Activated CD4-positive, alpha-beta T cell treated with anti-CD3 and anti-CD28 coated beads, Interleukin-2, Interleukin-4, amounts not matched to agents 100 ng/mL and 50 ng/mL, durations not matched to agents 16 hours and 8 hours (primary cell): Measurements from ENCODE around the gene ABCG4.
"Not testable (repeated sequence)": the region's sequence is repeated elsewhere in the genome, so short reads cannot be mapped to it uniquely, and the experiment has no call there.

ENCODE experiments used
- DNase-seq: peaks from one replicate; pipeline ENCODE4 v3.0.0-alpha.2; 2020; ENCODE audit warnings: low spot score

Gene ABCG4

GRCh38 chr11:119149018-119149785, at the start of gene ABCG4:
TSS of gene ABCG4 (plus strand) at chr11:119149052. CDS start at chr11:119149966, 914 bp downstream.
- no peak for DNase-seq

- no peak for DNase-seq
Measured at GRCh38 chr11:119099711-119100110, 49.1 kb upstream of the ABCG4 start.

- no peak for DNase-seq
Measured at GRCh38 chr11:119100246-119100970, 48.4 kb upstream of the ABCG4 start.

GRCh38 chr11:119100994-119101758, 47.7 kb upstream of the ABCG4 start:
- no peak for DNase-seq

GRCh38 chr11:119101759-119102423, 47.0 kb upstream of the ABCG4 start, which contains the start of gene DPAGT1:
TSS of gene DPAGT1 (minus strand) at chr11:119101853. CDS start at chr11:119101655, 198 bp downstream.
- DNase-seq = peak; percentile 91

GRCh38 chr11:119103161-119103664, 45.6 kb upstream of the ABCG4 start:
- DNase-seq = not testable (repeated sequence)

GRCh38 chr11:119103793-119104192, 45.1 kb upstream of the ABCG4 start:
- no peak for DNase-seq

- DNase-seq = peak; percentile 92
Measured at GRCh38 chr11:119106564-119107537, 42.0 kb upstream of the ABCG4 start, which contains the start of gene C2CD2L. TSS of gene C2CD2L (plus strand) at chr11:119107344. CDS start at chr11:119107742, 398 bp downstream.

- DNase-seq = no peak
Measured at GRCh38 chr11:119107538-119108145, 41.2 kb upstream of the ABCG4 start.

- no peak for DNase-seq
Measured at GRCh38 chr11:119108146-119108856, 40.6 kb upstream of the ABCG4 start.

GRCh38 chr11:119108857-119109221, 40.0 kb upstream of the ABCG4 start:
- no peak for DNase-seq

GRCh38 chr11:119109843-119110242, 39.0 kb upstream of the ABCG4 start:
- DNase-seq = no peak

GRCh38 chr11:119110439-119110838, 38.4 kb upstream of the ABCG4 start:
- DNase-seq = no peak

- no peak for DNase-seq
Measured at GRCh38 chr11:119111361-119111925, 37.4 kb upstream of the ABCG4 start.

- DNase-seq = no peak
Measured at GRCh38 chr11:119112314-119113020, 36.4 kb upstream of the ABCG4 start.

GRCh38 chr11:119113716-119114115, 35.1 kb upstream of the ABCG4 start:
- no peak for DNase-seq

- no peak for DNase-seq
Measured at GRCh38 chr11:119114351-119114750, 34.5 kb upstream of the ABCG4 start.

- no peak for DNase-seq
Measured at GRCh38 chr11:119115484-119116234, 33.2 kb upstream of the ABCG4 start.
